ENCODE results near the gene NXN.
"Not testable (repeated sequence)": the region's sequence is repeated elsewhere in the genome, so short reads cannot be mapped to it uniquely, and the experiment has no call there.

The NXN gene

GRCh38 chr17:979212-979538, 401 bp downstream of the NXN start:
- H3K4me3 ChIP-seq (replicated peaks; ENCODE audit: low read depth, low read length), result peak overlapping the region; percentile 55
- DNase-seq (ENCODE audit: low read depth), result no peak
- TF ChIP-seq, protein P1, sequence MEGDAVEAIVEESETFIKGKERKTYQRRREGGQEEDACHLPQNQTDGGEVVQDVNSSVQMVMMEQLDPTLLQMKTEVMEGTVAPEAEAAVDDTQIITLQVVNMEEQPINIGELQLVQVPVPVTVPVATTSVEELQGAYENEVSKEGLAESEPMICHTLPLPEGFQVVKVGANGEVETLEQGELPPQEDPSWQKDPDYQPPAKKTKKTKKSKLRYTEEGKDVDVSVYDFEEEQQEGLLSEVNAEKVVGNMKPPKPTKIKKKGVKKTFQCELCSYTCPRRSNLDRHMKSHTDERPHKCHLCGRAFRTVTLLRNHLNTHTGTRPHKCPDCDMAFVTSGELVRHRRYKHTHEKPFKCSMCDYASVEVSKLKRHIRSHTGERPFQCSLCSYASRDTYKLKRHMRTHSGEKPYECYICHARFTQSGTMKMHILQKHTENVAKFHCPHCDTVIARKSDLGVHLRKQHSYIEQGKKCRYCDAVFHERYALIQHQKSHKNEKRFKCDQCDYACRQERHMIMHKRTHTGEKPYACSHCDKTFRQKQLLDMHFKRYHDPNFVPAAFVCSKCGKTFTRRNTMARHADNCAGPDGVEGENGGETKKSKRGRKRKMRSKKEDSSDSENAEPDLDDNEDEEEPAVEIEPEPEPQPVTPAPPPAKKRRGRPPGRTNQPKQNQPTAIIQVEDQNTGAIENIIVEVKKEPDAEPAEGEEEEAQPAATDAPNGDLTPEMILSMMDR (IDR thresholded peaks at IDR 0.05; ENCODE audit: low read length, missing control alignments), result no peak

- TF ChIP-seq, protein P1 (IDR thresholded peaks at IDR 0.05; ENCODE audit: low read length, missing control alignments), result no peak
- peak overlapping the region; percentile 49 for H3K4me3 ChIP-seq (replicated peaks; ENCODE audit: low read depth, low read length)
- no peak for DNase-seq (ENCODE audit: low read depth)
These were observed 1.2 kb downstream of the NXN start for GRCh38 chr17:978103-979093.

DNA sequence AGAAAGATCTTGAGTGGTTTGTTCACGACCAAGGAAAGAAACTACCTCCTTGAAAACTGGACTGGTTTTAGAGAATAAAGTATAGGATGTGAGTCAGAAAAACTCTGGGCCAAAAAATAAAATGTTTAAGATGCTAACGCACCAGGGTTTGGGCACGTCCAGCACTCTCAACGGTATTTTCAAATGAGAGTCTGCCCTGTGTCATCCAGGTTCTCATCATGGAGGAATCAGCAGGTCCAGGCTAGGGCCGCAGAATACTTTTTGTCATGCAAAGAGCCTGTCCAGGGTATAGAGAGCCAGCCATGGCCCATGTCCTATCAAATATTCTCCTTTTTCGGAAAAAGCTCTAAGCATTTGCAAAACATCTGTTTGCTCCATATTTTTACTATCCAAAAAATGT, 2.4 kb downstream of the NXN start:
- no peak for DNase-seq (ENCODE audit: low read depth)
- no peak overlapping the region for H3K4me3 ChIP-seq (replicated peaks; ENCODE audit: low read depth, low read length)
- TF ChIP-seq, protein P1 (IDR thresholded peaks at IDR 0.05; ENCODE audit: low read length, missing control alignments), result no peak

- no peak overlapping the region for H3K4me3 ChIP-seq (replicated peaks; ENCODE audit: low read depth, low read length)
- TF ChIP-seq, protein P1 (IDR thresholded peaks at IDR 0.05; ENCODE audit: low read length, missing control alignments), result no peak
These were observed 3.3 kb downstream of the NXN start for GRCh38 chr17:976312-976711.

DNA sequence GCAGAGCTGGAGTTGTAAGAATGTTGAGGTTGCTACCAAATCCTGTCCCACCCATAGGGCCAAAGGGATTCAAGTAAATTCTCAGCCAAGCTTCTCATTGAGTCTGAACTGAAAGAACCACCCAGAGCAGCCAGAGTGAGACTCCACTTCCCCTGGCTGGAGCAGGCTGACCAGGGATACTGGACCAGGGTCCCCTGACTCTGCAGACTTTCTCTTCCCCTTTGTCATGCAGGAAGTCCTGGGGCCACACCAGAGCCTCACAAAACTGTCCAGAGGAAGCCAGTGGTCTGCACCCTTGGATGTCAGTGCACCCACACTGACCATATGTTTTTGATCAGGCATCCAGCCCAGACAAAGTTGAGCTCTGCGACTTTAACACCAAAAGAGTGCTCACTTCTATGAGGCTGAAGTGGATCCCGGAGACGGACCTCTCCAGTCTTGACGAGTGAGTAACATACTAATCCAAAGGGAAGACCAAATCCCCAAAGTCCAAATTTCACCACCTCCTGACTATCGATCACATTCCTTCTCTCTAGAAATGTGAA, 4.1 kb downstream of the NXN start:
- H3K4me3 ChIP-seq (replicated peaks; ENCODE audit: low read depth, low read length), result no peak overlapping the region
- no peak for DNase-seq (ENCODE audit: low read depth)
- TF ChIP-seq, protein P1 (IDR thresholded peaks at IDR 0.05; ENCODE audit: low read length, missing control alignments), result no peak

More at GRCh38 chr17:976312-976711, 3.3 kb downstream of the NXN start:
- no peak for DNase-seq (ENCODE audit: low read depth)

- H3K4me3 ChIP-seq (replicated peaks; ENCODE audit: low read depth, low read length); DNase-seq (ENCODE audit: low read depth): not testable (repeated sequence)
These were observed 4.8 kb downstream of the NXN start for GRCh38 chr17:974778-975177.

GRCh38 chr17:973053-973452, 6.5 kb downstream of the NXN start:
- no peak for DNase-seq (ENCODE audit: low read depth)
- no peak overlapping the region for H3K4me3 ChIP-seq (replicated peaks; ENCODE audit: low read depth, low read length)
- TF ChIP-seq, protein P1 (IDR thresholded peaks at IDR 0.05; ENCODE audit: low read length, missing control alignments), result no peak

DNA sequence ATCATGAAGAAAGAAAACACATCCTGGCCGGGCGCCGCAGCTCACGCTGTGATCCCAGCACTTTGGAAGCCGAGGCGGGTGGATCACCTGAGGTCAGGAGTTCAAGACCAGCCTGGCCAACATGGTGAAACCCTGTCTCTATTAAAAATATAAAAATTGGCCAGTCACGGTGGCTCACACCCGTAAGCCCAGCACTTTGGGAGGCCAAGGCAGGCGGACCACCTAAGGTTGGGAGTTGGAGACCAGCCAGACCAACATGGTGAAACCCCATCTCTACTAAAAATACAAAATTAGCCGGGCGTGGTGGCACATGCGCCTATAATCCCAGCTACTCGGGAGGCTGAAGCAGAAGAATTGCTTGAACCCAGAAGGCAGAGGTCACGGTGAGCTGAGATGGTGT, 7.7 kb downstream of the NXN start:
- not testable (repeated sequence) for DNase-seq (ENCODE audit: low read depth); H3K4me3 ChIP-seq (replicated peaks; ENCODE audit: low read depth, low read length)
